Loucy (cell line): ENCODE results near the gene RPTOR.

Experiments used
- H2AFZ ChIP-seq: fragments of 200-600 bp; sonication (generic); 2 replicates; pipeline ENCODE4 v1.6.0; 2016; ENCODE audit warnings: antibody characterized with exemption, mild to moderate bottlenecking, low read length, moderate library complexity
- H3F3A ChIP-seq: fragments of 200-600 bp; 2 replicates; pipeline ENCODE4 v1.6.0; 2016; ENCODE audit warnings: antibody characterized with exemption, low read depth, mild to moderate bottlenecking
- H3K27me3 ChIP-seq: fragments of 200-600 bp; sonication (generic); 2 replicates; pipeline ENCODE4 v1.6.1; 2014; ENCODE audit warnings: low read length, mild to moderate bottlenecking; ENCODE audit not compliant: insufficient read depth, poor library complexity, severe bottlenecking
- H3K36me3 ChIP-seq: fragments of 200-600 bp; sonication (generic); 2 replicates; pipeline ENCODE4 v1.6.1; 2016; ENCODE audit warnings: low read length; ENCODE audit not compliant: insufficient read depth
- H3K4me1 ChIP-seq: fragments of 200-600 bp; sonication (generic); 2 replicates; pipeline ENCODE4 v1.5.1; 2014; ENCODE audit warnings: low read length, mild to moderate bottlenecking; ENCODE audit not compliant: insufficient read depth, poor library complexity, severe bottlenecking
- H3K4me2 ChIP-seq: fragments of 200-600 bp; sonication (generic); 2 replicates; pipeline ENCODE4 v1.6.0; 2014; ENCODE audit warnings: antibody characterized with exemption, low read length, low read depth, mild to moderate bottlenecking; ENCODE audit not compliant: poor library complexity, severe bottlenecking
- H3K4me3 ChIP-seq: fragments of 200-600 bp; sonication (generic); 2 replicates; pipeline ENCODE4 v1.5.1; 2014; ENCODE audit warnings: low read length, mild to moderate bottlenecking, mixed read lengths; ENCODE audit not compliant: poor library complexity, severe bottlenecking
- H3K79me2 ChIP-seq: fragments of 200-600 bp; sonication (generic); 2 replicates; pipeline ENCODE4 v1.6.1; 2014; ENCODE audit warnings: low read length; ENCODE audit not compliant: insufficient read depth
- H3K9ac ChIP-seq: fragments of 200-600 bp; sonication (generic); 2 replicates; pipeline ENCODE4 v1.6.0; 2014; ENCODE audit warnings: mild to moderate bottlenecking, low read depth, low read length, moderate library complexity; ENCODE audit not compliant: poor library complexity, severe bottlenecking
- H3K9me2 ChIP-seq: fragments of 200-600 bp; sonication (generic); replicated peaks from 2 replicates; pipeline ENCODE4 v1.6.1; 2016; ENCODE audit warnings: low read depth, low read length, mixed read lengths
- H3K9me3 ChIP-seq: fragments of 200-600 bp; sonication (generic); 2 replicates; pipeline ENCODE4 v1.6.1; 2014; ENCODE audit warnings: mild to moderate bottlenecking, antibody characterized with exemption, low read length, low read depth; ENCODE audit not compliant: insufficient read depth
- H4K20me1 ChIP-seq: fragments of 200-600 bp; sonication (generic); 2 replicates; pipeline ENCODE4 v1.6.0; 2014; ENCODE audit warnings: antibody characterized with exemption, low read length, mild to moderate bottlenecking; ENCODE audit not compliant: insufficient read depth, poor library complexity, severe bottlenecking
- EZH2phosphoT487 ChIP-seq: fragments of 200-600 bp; IDR thresholded peaks from 2 replicates; pipeline ENCODE4 v1.6.1; 2018; ENCODE audit warnings: antibody characterized with exemption, mild to moderate bottlenecking, moderate library complexity, borderline replicate concordance
- TF ChIP-seq, protein P1 (sequence below): fragments of 200-600 bp; sonication (generic); conservative IDR thresholded peaks from 2 replicates; pipeline ENCODE4 v1.5.1; 2014; ENCODE audit warnings: mild to moderate bottlenecking, antibody characterized with exemption, low read length

The RPTOR gene

DNA sequence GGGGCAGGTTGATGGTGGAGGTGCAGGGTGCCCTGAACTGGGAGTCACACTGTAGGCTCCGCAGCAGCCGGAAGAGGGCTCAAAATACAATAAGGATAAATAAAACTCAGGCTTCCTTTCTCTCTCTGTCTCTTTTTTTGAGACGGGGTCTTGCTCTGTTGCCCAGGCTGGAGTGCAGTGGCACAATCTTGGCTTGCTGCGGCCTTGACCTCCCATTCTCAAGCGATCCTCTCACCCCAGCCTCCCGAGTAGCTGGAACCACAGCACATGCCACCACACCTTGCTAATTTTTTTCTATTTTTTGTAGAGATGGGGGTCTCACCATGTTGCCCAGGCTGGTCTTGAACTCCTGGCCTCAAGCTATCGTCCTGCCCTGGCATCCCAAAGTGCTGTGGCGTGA lies 35.3 kb upstream of the RPTOR start:
- H3K27me3 ChIP-seq = no peaks in the 10 kb centered on the region
- no peak overlapping the region for H3K4me3 ChIP-seq

DNA sequence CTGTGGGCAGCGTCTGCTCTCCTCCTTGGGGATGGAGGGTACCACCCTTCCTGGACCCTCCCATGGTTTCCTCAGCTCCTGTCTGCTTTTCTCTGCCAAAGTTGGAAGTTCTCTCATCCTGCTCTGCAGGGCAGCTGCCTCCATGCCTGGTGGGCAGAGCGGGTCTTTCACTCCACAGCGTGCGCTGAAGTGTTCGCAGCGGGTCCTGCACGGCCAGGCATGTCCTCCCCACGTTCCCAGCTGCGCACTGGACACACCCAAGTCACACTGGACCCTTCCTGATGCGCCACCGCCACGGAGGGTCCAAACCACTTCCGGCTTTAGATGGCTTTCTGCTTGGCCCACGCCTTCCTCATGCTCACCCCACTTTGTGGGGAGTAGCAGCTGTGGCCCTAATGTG lies 34.5 kb upstream of the RPTOR start:
- H3K36me3 ChIP-seq = no peaks in the 10 kb centered on the region
- no peak overlapping the region for H3K4me3 ChIP-seq
- TF ChIP-seq, protein P1, sequence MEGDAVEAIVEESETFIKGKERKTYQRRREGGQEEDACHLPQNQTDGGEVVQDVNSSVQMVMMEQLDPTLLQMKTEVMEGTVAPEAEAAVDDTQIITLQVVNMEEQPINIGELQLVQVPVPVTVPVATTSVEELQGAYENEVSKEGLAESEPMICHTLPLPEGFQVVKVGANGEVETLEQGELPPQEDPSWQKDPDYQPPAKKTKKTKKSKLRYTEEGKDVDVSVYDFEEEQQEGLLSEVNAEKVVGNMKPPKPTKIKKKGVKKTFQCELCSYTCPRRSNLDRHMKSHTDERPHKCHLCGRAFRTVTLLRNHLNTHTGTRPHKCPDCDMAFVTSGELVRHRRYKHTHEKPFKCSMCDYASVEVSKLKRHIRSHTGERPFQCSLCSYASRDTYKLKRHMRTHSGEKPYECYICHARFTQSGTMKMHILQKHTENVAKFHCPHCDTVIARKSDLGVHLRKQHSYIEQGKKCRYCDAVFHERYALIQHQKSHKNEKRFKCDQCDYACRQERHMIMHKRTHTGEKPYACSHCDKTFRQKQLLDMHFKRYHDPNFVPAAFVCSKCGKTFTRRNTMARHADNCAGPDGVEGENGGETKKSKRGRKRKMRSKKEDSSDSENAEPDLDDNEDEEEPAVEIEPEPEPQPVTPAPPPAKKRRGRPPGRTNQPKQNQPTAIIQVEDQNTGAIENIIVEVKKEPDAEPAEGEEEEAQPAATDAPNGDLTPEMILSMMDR = no peak
- TF ChIP-seq EZH2phosphoT487 = no peak
- H3K9me3 ChIP-seq = no peaks in the 10 kb centered on the region
- H3K4me1 ChIP-seq = no peaks in the 10 kb centered on the region
- no peaks in the 10 kb centered on the region for H3F3A ChIP-seq
- no peak overlapping the region for H2AFZ ChIP-seq
- no peaks in the 10 kb centered on the region for H4K20me1 ChIP-seq
- H3K27me3 ChIP-seq = no peaks in the 10 kb centered on the region
- H3K79me2 ChIP-seq = no peaks in the 10 kb centered on the region
- no peaks in the 10 kb centered on the region for H3K9me2 ChIP-seq
- H3K4me2 ChIP-seq = no peak overlapping the region
- no peak overlapping the region for H3K9ac ChIP-seq

More for the DNA sequence above, 35.3 kb upstream of the RPTOR start:
- H3K9me3 ChIP-seq = no peaks in the 10 kb centered on the region
- no peak overlapping the region for H2AFZ ChIP-seq
- H3K4me1 ChIP-seq = no peaks in the 10 kb centered on the region
- no peaks in the 10 kb centered on the region for H3K79me2 ChIP-seq
- no peak overlapping the region for H3K4me2 ChIP-seq
- TF ChIP-seq, protein P1 = no peak
- no peak for TF ChIP-seq EZH2phosphoT487
- H4K20me1 ChIP-seq = no peaks in the 10 kb centered on the region
- H3F3A ChIP-seq = no peaks in the 10 kb centered on the region
- H3K9ac ChIP-seq = no peak overlapping the region
- H3K9me2 ChIP-seq = no peaks in the 10 kb centered on the region
- H3K36me3 ChIP-seq = no peaks in the 10 kb centered on the region

DNA sequence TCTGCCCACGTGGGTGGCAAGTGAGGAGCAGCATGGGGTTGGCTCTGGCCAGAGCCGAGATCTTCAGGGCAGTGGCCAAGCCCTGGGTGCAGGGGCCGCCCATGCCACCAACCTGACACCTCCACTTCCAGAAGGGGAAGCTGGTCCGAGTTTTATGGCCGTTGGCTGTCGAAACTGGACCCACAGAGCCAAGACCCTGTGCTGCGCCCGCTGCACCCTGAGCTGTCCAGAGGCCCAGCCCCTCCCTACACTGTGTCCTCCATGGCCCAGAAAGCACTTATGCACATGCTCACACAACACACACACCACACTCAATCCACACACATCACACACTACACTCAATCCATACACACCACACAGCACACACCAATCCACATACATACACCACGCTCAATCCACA lies 33.9 kb upstream of the RPTOR start:
- H3K9me3 ChIP-seq = no peaks in the 10 kb centered on the region
- H3K36me3 ChIP-seq = no peaks in the 10 kb centered on the region
- no peaks in the 10 kb centered on the region for H3K9me2 ChIP-seq
- no peaks in the 10 kb centered on the region for H4K20me1 ChIP-seq
- H3F3A ChIP-seq = no peaks in the 10 kb centered on the region
- no peaks in the 10 kb centered on the region for H3K4me1 ChIP-seq
- H3K27me3 ChIP-seq = no peaks in the 10 kb centered on the region
- TF ChIP-seq EZH2phosphoT487 = no peak
- TF ChIP-seq, protein P1 = no peak
- no peak overlapping the region for H3K9ac ChIP-seq
- no peak overlapping the region for H3K4me2 ChIP-seq
- no peak overlapping the region for H2AFZ ChIP-seq
- H3K4me3 ChIP-seq = no peak overlapping the region
- H3K79me2 ChIP-seq = no peaks in the 10 kb centered on the region
